IMR-90 (cell line): ENCODE results near the gene MEIS1. TPM values are rescaled to one million over a fixed set of nuclear protein-coding genes. Genes with fewer than 3 reads are reported as not detected.

ENCODE experiments used
- ATAC-seq: fragments of 200-7000 bp; cut with Tn5 transposase; 2 replicates; pipeline ENCODE4 v1.9.1; 2020; ENCODE audit warnings: low read depth, mild to moderate bottlenecking, moderate library complexity
- BruUV-seq: library from RNA; stranded (reverse); fragments of 400-500 nt; replicated peaks from 2 replicates; lab custom pipeline; 2021; lab: Mats Ljungman, UMichigan
- CTCF ChIA-PET: fragments of 300-600 bp; formaldehyde crosslinking; extraction: SDS; loops from one replicate; lab custom pipeline; 2021; ENCODE audit warnings: antibody characterized with exemption; lab: Yijun Ruan, JAX
- POLR2A ChIA-PET: fragments of 300-600 bp; sonication (Branson Sonifier 250); formaldehyde crosslinking; loops from one replicate; lab custom pipeline; 2022; ENCODE audit warnings: antibody characterized with exemption; ENCODE audit not compliant: unreplicated experiment; lab: Charles Lee
- DNase-seq: peaks from one replicate; pipeline ENCODE4 v3.0.0; 2013
- H2AFZ ChIP-seq: replicated peaks from 2 replicates; pipeline ENCODE3; 2013; ENCODE audit warnings: low read length, mild to moderate bottlenecking; ENCODE audit not compliant: poor library complexity
- H2AK5ac ChIP-seq: 2 replicates; pipeline ENCODE4 v1.6.1; 2013; ENCODE audit warnings: low read depth, low read length, inconsistent platforms
- H2AK9ac ChIP-seq: replicated peaks from 2 replicates; pipeline ENCODE3; 2013; ENCODE audit warnings: mild to moderate bottlenecking, low read depth, low read length, moderate library complexity; ENCODE audit not compliant: poor library complexity
- H2BK120ac ChIP-seq: 2 replicates; pipeline ENCODE4 v1.6.1; 2013; ENCODE audit warnings: low read depth, low read length, inconsistent platforms
- H2BK15ac ChIP-seq: 3 replicates; pipeline ENCODE4 v1.6.1; 2013; ENCODE audit warnings: low read depth, low read length, inconsistent platforms
- H2BK20ac ChIP-seq: 2 replicates; pipeline ENCODE4 v1.6.1; 2013; ENCODE audit warnings: low read depth, mild to moderate bottlenecking, inconsistent platforms, low read length, moderate library complexity
- H2BK5ac ChIP-seq: 2 replicates; pipeline ENCODE4 v1.6.1; 2013; ENCODE audit warnings: mild to moderate bottlenecking, low read depth, low read length, inconsistent platforms; ENCODE audit not compliant: poor library complexity, severe bottlenecking
- H3K14ac ChIP-seq: replicated peaks from 2 replicates; pipeline ENCODE4 v1.6.1; 2013; ENCODE audit warnings: low read depth, low read length, inconsistent platforms
- H3K18ac ChIP-seq: 2 replicates; pipeline ENCODE4 v1.6.1; 2013; ENCODE audit warnings: low read depth, low read length, control low read depth
- H3K23ac ChIP-seq: 2 replicates; pipeline ENCODE4 v1.6.1; 2013; ENCODE audit warnings: low read depth, low read length, inconsistent platforms
- H3K27ac ChIP-seq: 2 replicates; pipeline ENCODE4 v1.5.1; 2013; ENCODE audit warnings: mild to moderate bottlenecking, control low read depth, low read length; ENCODE audit not compliant: insufficient read depth
- H3K27me3 ChIP-seq: 2 replicates; pipeline ENCODE4 v1.6.1; 2013; ENCODE audit warnings: low read length; ENCODE audit not compliant: control insufficient read depth, insufficient read depth
- H3K36me3 ChIP-seq: 2 replicates; pipeline ENCODE4 v1.6.1; 2013; ENCODE audit warnings: low read length, mixed read lengths; ENCODE audit not compliant: control insufficient read depth, insufficient read depth
- H3K4ac ChIP-seq: 2 replicates; pipeline ENCODE4 v1.6.1; 2013; ENCODE audit warnings: low read depth, low read length, inconsistent platforms
- H3K4me1 ChIP-seq: 2 replicates; pipeline ENCODE4 v1.6.1; 2013; ENCODE audit warnings: low read length, mixed read lengths; ENCODE audit not compliant: control insufficient read depth, insufficient read depth
- H3K4me2 ChIP-seq: 2 replicates; pipeline ENCODE4 v1.6.1; 2013; ENCODE audit warnings: low read depth, mild to moderate bottlenecking, control low read depth, low read length, moderate library complexity
- H3K4me3 ChIP-seq: 2 replicates; pipeline ENCODE4 v1.5.1; 2013; ENCODE audit warnings: low read depth, mild to moderate bottlenecking, control low read depth, low read length, moderate library complexity; ENCODE audit not compliant: insufficient read depth
- H3K56ac ChIP-seq: 2 replicates; pipeline ENCODE4 v1.6.1; 2013; ENCODE audit warnings: low read length, inconsistent platforms; ENCODE audit not compliant: insufficient read depth; ENCODE audit errors: extremely low read depth
- H3K79me1 ChIP-seq, 2 experiments: 2 replicates each; pipeline ENCODE4 v1.6.1; 2013; ENCODE audit warnings: low read length in 2 of 2, inconsistent platforms in 1 of 2, low read depth in 1 of 2
- H3K9ac ChIP-seq: 2 replicates; pipeline ENCODE4 v1.6.1; 2013; ENCODE audit warnings: low read depth, low read length, control low read depth
- H3K9me1 ChIP-seq: 2 replicates; pipeline ENCODE4 v1.6.1; 2013; ENCODE audit warnings: low read length, inconsistent platforms; ENCODE audit not compliant: insufficient read depth
- H3K9me3 ChIP-seq: 2 replicates; pipeline ENCODE4 v1.6.1; 2013; ENCODE audit warnings: low read length; ENCODE audit not compliant: control insufficient read depth, insufficient read depth
- H4K20me1 ChIP-seq: 2 replicates; pipeline ENCODE4 v1.6.1; 2013; ENCODE audit warnings: low read length, inconsistent platforms; ENCODE audit not compliant: insufficient read depth
- H4K5ac ChIP-seq: 2 replicates; pipeline ENCODE4 v1.6.1; 2013; ENCODE audit warnings: mild to moderate bottlenecking, low read depth, low read length, control low read depth
- H4K8ac ChIP-seq, 2 experiments: 2 replicates each; pipeline ENCODE4 v1.6.1; 2013; ENCODE audit warnings: low read depth in 2 of 2, low read length in 2 of 2, control low read depth in 1 of 2, inconsistent platforms in 1 of 2
- H4K91ac ChIP-seq: 2 replicates; pipeline ENCODE4 v1.6.1; 2013; ENCODE audit warnings: low read depth, low read length, inconsistent platforms; ENCODE audit not compliant: insufficient read depth
- BHLHE40 ChIP-seq: fragments of 150-350 bp; IDR thresholded peaks from 2 replicates; pipeline ENCODE4 v1.6.1; 2016; ENCODE audit warnings: mild to moderate bottlenecking, low read depth, low read length
- CEBPB ChIP-seq: IDR thresholded peaks from 2 replicates; pipeline ENCODE4 v1.6.1; 2012; ENCODE audit warnings: low read depth, low read length, improper control_type of control experiment
- CHD1 ChIP-seq: IDR thresholded peaks from 2 replicates; pipeline ENCODE4 v1.6.1; 2012; ENCODE audit warnings: low read depth, low read length, improper control_type of control experiment
- FOS ChIP-seq: fragments of 150-350 bp; IDR thresholded peaks from 2 replicates; pipeline ENCODE4 v1.6.1; 2016; ENCODE audit warnings: low read depth, low read length
- MAFK ChIP-seq: IDR thresholded peaks from 2 replicates; pipeline ENCODE4 v1.6.1; 2012; ENCODE audit warnings: low read depth, low read length, improper control_type of control experiment
- MAZ ChIP-seq: IDR thresholded peaks from 2 replicates; pipeline ENCODE4 v1.6.1; 2012; ENCODE audit warnings: low read depth, mild to moderate bottlenecking, low read length, improper control_type of control experiment, moderate library complexity, borderline replicate concordance
- MXI1 ChIP-seq: IDR thresholded peaks from 2 replicates; pipeline ENCODE4 v1.6.1; 2012; ENCODE audit warnings: low read depth, mild to moderate bottlenecking, low read length, moderate library complexity, borderline replicate concordance
- NFE2L2 ChIP-seq: fragments of 150-350 bp; IDR thresholded peaks from 2 replicates; pipeline ENCODE4 v1.6.1; 2016; ENCODE audit warnings: low read depth, mild to moderate bottlenecking, low read length
- RAD21 ChIP-seq: IDR thresholded peaks from 2 replicates; pipeline ENCODE4 v1.6.1; 2012; ENCODE audit warnings: low read length, improper control_type of control experiment
- RFX5 ChIP-seq: IDR thresholded peaks from 2 replicates; pipeline ENCODE4 v1.8.0; 2012; ENCODE audit warnings: low read depth, mild to moderate bottlenecking, low read length, moderate library complexity
- SMC3 ChIP-seq: fragments of 150-350 bp; IDR thresholded peaks from 2 replicates; pipeline ENCODE4 v1.6.1; 2016; ENCODE audit warnings: low read depth, mild to moderate bottlenecking, antibody characterized with exemption, low read length, moderate library complexity
- USF2 ChIP-seq: fragments of 150-350 bp; IDR thresholded peaks from 2 replicates; pipeline ENCODE4 v1.6.1; 2017; ENCODE audit warnings: mild to moderate bottlenecking, antibody characterized with exemption, low read length, low read depth
- WGBS, 2 experiments: methylation state at CpG; one replicate each; pipeline versions ENCODE4 v1.1.5 to v1.1.7; 2013; ENCODE audit warnings: missing lambda C conversion rate in 2 of 2; ENCODE audit not compliant: insufficient read length in 1 of 2; ENCODE audit errors: extremely low coverage in 2 of 2; 5-methylcytosine and 5-hydroxymethylcytosine counted together
- dilution Hi-C: fragments of 300-500 bp; cut with HindIII; formaldehyde crosslinking; loops from one replicate; pipeline ENCODE4 v1.14.3; 2018; ENCODE audit warnings: low sequenced_read_pairs; ENCODE audit not compliant: unreplicated experiment
- in situ Hi-C: fragments of 300-500 bp; cut with MboI; formaldehyde crosslinking; loops from 3 replicates; pipeline ENCODE4 v1.14.3; 2019; ENCODE audit warnings: low sequenced_read_pairs, inconsistent platforms, mixed read lengths
- intact Hi-C: fragments of 100-400 bp; cut with micrococcal nuclease; formaldehyde crosslinking; loops from 2 replicates; pipeline ENCODE4 v1.10.0; 2022
- polyA plus RNA-seq, 3 experiments: library from polyadenylated mRNA; depleted of rRNA; stranded (reverse); fragments of >200 nt; gene quantifications; 2 replicates each; pipeline ENCODE4 v1.2.3, GENCODE V29; 2012; ENCODE audit warnings: low replicate concordance in 1 of 3
- total RNA-seq: library from RNA; depleted of rRNA; stranded (reverse); fragments of >200 nt; gene quantifications from 2 replicates; pipeline ENCODE4 v1.2.3, GENCODE V29; 2012
- TF ChIP-seq, protein P1 (sequence below): fragments of 150-350 bp; IDR thresholded peaks from 2 replicates; pipeline ENCODE4 v1.6.1; 2016; ENCODE audit warnings: low read depth, mild to moderate bottlenecking, low read length, moderate library complexity, borderline replicate concordance

Gene MEIS1
- total and polyA plus RNA-seq, 2 of the 4 experiments (the other 2 are of a cell fraction): 54.4 to 157 TPM

- no peak for TF ChIP-seq MAFK
- peak; percentile 91 for TF ChIP-seq MAZ
- no peak for TF ChIP-seq RFX5
Measured at GRCh38 chr2:66495788-66496640, 61.1 kb downstream of the MEIS1 start (continued).

GRCh38 chr2:66496670-66497420 is 61.9 kb downstream of the MEIS1 start:
- H3K27me3 ChIP-seq: no peaks in the 10 kb centered on the region
- in situ Hi-C loops: no loop called here
- no TSS peak for BruUV-seq
- no peak overlapping the region for H2AK5ac ChIP-seq
- no peak overlapping the region for H3K56ac ChIP-seq
- no peak overlapping the region for H4K8ac ChIP-seq
- no peak overlapping the region for H3K4me3 ChIP-seq
- dilution Hi-C loops: no loop called here
- POLR2A ChIA-PET: no interaction called here
- no peak overlapping the region for H3K4ac ChIP-seq
- no CpG with 5 or more reads among the region's 5 CpGs for WGBS, 2 experiments
- ATAC-seq (no peak), DNase-seq (no peak)
- H2BK5ac ChIP-seq: peak overlapping the region; percentile 51
- no peak overlapping the region for H2BK15ac ChIP-seq
- peak overlapping the region; percentile 29; the same call in 1 of the 2 replicates for H3K4me2 ChIP-seq
- peak overlapping the region; percentile 50; the same call in 1 of the 2 replicates for H3K27ac ChIP-seq
- H3K14ac ChIP-seq: no peak overlapping the region
- H2AFZ ChIP-seq: no peak overlapping the region
- no peaks in the 10 kb centered on the region for H3K9me3 ChIP-seq
- H4K91ac ChIP-seq: no peak overlapping the region
- intact Hi-C loops: no loop called here
- CTCF ChIA-PET: interaction anchor here (0.6 kb wide), 1 partner anchor 19 kb away, joined by 3 read pairs; no protein-coding TSS in a partner anchor
- H4K20me1 ChIP-seq: peaks cover 87% of the 10 kb centered on the region
- no peak overlapping the region for H2BK20ac ChIP-seq
- H3K9ac ChIP-seq: no peak overlapping the region
- H3K18ac ChIP-seq: peak overlapping the region; percentile 6; the same call in 1 of the 2 replicates
- H3K79me1 ChIP-seq: peaks cover 25 to 76% of the 10 kb centered on the region in 2 experiments
- peak overlapping the region; percentile 41; the same call in 1 of the 2 replicates for H3K23ac ChIP-seq
- H3K9me1 ChIP-seq: peaks cover 38% of the 10 kb centered on the region
- H3K4me1 ChIP-seq: peaks cover 37% of the 10 kb centered on the region
- no peak overlapping the region for H2BK120ac ChIP-seq
- no peak overlapping the region for H2AK9ac ChIP-seq
- no peak overlapping the region for H4K5ac ChIP-seq
- H3K36me3 ChIP-seq: peaks cover 28% of the 10 kb centered on the region
- TF ChIP-seq RAD21 (no peak), BHLHE40 (no peak), RFX5 (no peak), MXI1 (no peak), NFE2L2 (no peak), USF2 (no peak), SMC3 (no peak), FOS (no peak), MAFK (no peak), MAZ (no peak), CEBPB (no peak), CHD1 (no peak)
- TF ChIP-seq, protein P1, sequence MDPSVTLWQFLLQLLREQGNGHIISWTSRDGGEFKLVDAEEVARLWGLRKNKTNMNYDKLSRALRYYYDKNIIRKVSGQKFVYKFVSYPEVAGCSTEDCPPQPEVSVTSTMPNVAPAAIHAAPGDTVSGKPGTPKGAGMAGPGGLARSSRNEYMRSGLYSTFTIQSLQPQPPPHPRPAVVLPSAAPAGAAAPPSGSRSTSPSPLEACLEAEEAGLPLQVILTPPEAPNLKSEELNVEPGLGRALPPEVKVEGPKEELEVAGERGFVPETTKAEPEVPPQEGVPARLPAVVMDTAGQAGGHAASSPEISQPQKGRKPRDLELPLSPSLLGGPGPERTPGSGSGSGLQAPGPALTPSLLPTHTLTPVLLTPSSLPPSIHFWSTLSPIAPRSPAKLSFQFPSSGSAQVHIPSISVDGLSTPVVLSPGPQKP: no peak
